HEK293T (cell line): ENCODE measurements around the gene MIOX.
"Not testable (repeated sequence)": the region's sequence is repeated elsewhere in the genome, so short reads cannot be mapped to it uniquely, and the experiment has no call there.

Experiments used
- CTCF ChIA-PET: fragments of 350-600 bp; formaldehyde crosslinking; extraction: SDS; loops from one replicate; lab custom pipeline; 2021; ENCODE audit warnings: antibody characterized with exemption, inconsistent platforms; lab: Yijun Ruan, JAX
- POLR2A ChIA-PET: fragments of 350-600 bp; formaldehyde crosslinking; extraction: SDS; loops from one replicate; lab custom pipeline; 2020; ENCODE audit warnings: antibody characterized with exemption, inconsistent platforms; lab: Yijun Ruan, JAX
- DNase-seq: peaks from one replicate; pipeline ENCODE4 v3.0.0; 2012; ENCODE audit warnings: mixed read lengths; ENCODE audit errors: extremely low spot score
- ARNT ChIP-seq: fragments of 450-650 bp; IDR thresholded peaks from 2 replicates; pipeline ENCODE4 v1.6.1; 2017; ENCODE audit warnings: mild to moderate bottlenecking
- BHLHE40 ChIP-seq: fragments of 450-650 bp; IDR thresholded peaks from 2 replicates; pipeline ENCODE4 v1.6.1; 2016; ENCODE audit warnings: mild to moderate bottlenecking, moderate library complexity, borderline replicate concordance
- CTBP1 ChIP-seq: fragments of 450-650 bp; IDR thresholded peaks from 2 replicates; pipeline ENCODE4 v1.6.1; 2016; ENCODE audit warnings: borderline replicate concordance
- ELF4 ChIP-seq: fragments of 450-650 bp; IDR thresholded peaks from 2 replicates; pipeline ENCODE4 v1.6.1; 2017; ENCODE audit warnings: antibody characterized with exemption
- FOXA1 ChIP-seq: fragments of 450-650 bp; IDR thresholded peaks from 2 replicates; pipeline ENCODE4 v1.6.1; 2016; ENCODE audit warnings: mild to moderate bottlenecking
- FOXK2 ChIP-seq: fragments of 450-650 bp; IDR thresholded peaks from 2 replicates; pipeline ENCODE4 v1.6.1; 2016; ENCODE audit warnings: mild to moderate bottlenecking
- FOXM1 ChIP-seq: fragments of 450-650 bp; IDR thresholded peaks from 2 replicates; pipeline ENCODE4 v1.6.1; 2017; ENCODE audit warnings: mild to moderate bottlenecking, borderline replicate concordance
- HDGF ChIP-seq: fragments of 450-650 bp; IDR thresholded peaks from 2 replicates; pipeline ENCODE4 v1.6.1; 2017; ENCODE audit warnings: antibody characterized with exemption, borderline replicate concordance
- L3MBTL2 ChIP-seq: fragments of 450-650 bp; conservative IDR thresholded peaks from 2 replicates; pipeline ENCODE4 v1.6.1; 2016; ENCODE audit warnings: mild to moderate bottlenecking
- LEF1 ChIP-seq: fragments of 450-650 bp; IDR thresholded peaks from 2 replicates; pipeline ENCODE4 v1.6.1; 2017; ENCODE audit warnings: mild to moderate bottlenecking, borderline replicate concordance
- NFRKB ChIP-seq: fragments of 450-650 bp; IDR thresholded peaks from 2 replicates; pipeline ENCODE4 v1.6.1; 2016; ENCODE audit warnings: mild to moderate bottlenecking, moderate library complexity
- SP1 ChIP-seq: fragments of 450-650 bp; IDR thresholded peaks from 2 replicates; pipeline ENCODE4 v1.6.1; 2017
- SUZ12 ChIP-seq: fragments of 450-650 bp; IDR thresholded peaks from 2 replicates; pipeline ENCODE4 v1.6.1; 2016; ENCODE audit warnings: mild to moderate bottlenecking
- TARDBP ChIP-seq: fragments of 450-650 bp; IDR thresholded peaks from 2 replicates; pipeline ENCODE4 v1.6.1; 2016
- ZNF384 ChIP-seq: fragments of 450-650 bp; IDR thresholded peaks from 2 replicates; pipeline ENCODE4 v1.6.1; 2016
- TF ChIP-seq, protein P1 (sequence below): fragments of 450-650 bp; IDR thresholded peaks from 2 replicates; pipeline ENCODE4 v1.6.1; 2016

The MIOX gene

DNA sequence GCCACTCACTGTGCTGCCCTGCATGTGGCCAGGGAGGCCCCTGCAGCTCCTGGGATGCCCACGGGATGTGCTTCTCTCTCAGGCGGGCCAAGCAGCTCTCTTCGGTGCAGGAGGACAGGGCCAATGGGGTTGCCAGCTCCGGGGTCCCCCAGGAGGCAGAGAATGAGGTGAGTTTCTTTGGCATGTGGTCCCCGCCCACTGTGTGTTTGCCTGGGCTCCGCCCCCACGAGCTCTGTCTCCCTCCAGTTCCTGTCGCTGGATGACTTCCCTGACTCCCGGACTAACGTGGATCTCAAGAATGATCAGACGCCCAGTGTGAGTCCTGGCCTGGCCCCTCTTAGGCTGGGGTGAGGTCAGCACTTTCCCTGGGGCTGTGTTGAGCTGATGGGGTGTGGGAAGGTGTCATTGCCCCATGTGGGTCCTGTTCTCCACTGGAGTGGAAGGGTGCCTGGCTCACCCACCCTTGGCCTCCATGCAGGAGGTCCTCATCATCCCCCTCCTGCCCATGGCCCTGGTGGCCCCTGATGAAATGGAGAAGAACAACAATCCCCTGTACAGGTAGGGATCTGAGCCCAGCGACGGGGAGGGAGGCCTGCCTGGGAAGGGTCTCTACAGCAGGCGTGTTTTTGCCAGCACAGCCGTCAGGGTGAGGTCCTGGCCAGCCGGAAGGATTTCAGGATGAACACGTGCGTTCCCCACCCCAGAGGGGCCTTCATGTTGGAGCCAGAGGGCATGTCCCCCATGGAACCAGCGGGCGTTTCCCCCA, 31.0 kb downstream of the MIOX start:
- ChIA-PET CTCF (no interaction called here), POLR2A (interaction anchor here (0.6 to 4.6 kb wide), 3 partner anchors 7 to 10 kb away, joined by 3 to 33 read pairs (median 7); partner anchors contain the start of genes LMF2, NCAPH2 and SCO2)
- DNase-seq: no peak
- TF ChIP-seq ELF4: no peak
- no peak for TF ChIP-seq FOXM1
- no peak for TF ChIP-seq SP1
- TF ChIP-seq HDGF: no peak
- no peak for TF ChIP-seq TARDBP
- TF ChIP-seq BHLHE40: no peak
- TF ChIP-seq FOXA1: no peak
- TF ChIP-seq ZNF384: no peak
- no peak for TF ChIP-seq NFRKB
- no peak for TF ChIP-seq SUZ12
- no peak for TF ChIP-seq L3MBTL2

- TF ChIP-seq ZNF384 (no peak), TARDBP (no peak), SUZ12 (no peak), L3MBTL2 (no peak), LEF1 (no peak), SP1 (no peak), ARNT (no peak), FOXA1 (no peak), HDGF (no peak), NFRKB (no peak), BHLHE40 (no peak), CTBP1 (no peak), FOXM1 (no peak), ELF4 (no peak), FOXK2 (no peak)
- TF ChIP-seq, protein P1, sequence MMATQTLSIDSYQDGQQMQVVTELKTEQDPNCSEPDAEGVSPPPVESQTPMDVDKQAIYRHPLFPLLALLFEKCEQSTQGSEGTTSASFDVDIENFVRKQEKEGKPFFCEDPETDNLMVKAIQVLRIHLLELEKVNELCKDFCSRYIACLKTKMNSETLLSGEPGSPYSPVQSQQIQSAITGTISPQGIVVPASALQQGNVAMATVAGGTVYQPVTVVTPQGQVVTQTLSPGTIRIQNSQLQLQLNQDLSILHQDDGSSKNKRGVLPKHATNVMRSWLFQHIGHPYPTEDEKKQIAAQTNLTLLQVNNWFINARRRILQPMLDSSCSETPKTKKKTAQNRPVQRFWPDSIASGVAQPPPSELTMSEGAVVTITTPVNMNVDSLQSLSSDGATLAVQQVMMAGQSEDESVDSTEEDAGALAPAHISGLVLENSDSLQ: no peak
- CTCF ChIA-PET: no interaction called here
- POLR2A ChIA-PET: interaction anchor here (1.0 to 1.7 kb wide), 3 partner anchors 9 to 56 kb away, joined by 3 to 8 read pairs (median 5); partner anchors contain the start of genes LMF2 and NCAPH2
- no peak for DNase-seq
Measured at GRCh38 chr22:50518606-50519005, 31.9 kb downstream of the MIOX start.

GRCh38 chr22:50519151-50519550, 32.5 kb downstream of the MIOX start:
- no peak for TF ChIP-seq ARNT
- no peak for TF ChIP-seq CTBP1
- TF ChIP-seq ELF4: no peak
- TF ChIP-seq, protein P1: no peak
- TF ChIP-seq FOXM1: no peak
- DNase-seq: no peak
- POLR2A ChIA-PET: interaction anchor here (1.0 to 1.7 kb wide), 3 partner anchors 10 to 56 kb away, joined by 3 to 8 read pairs (median 5); partner anchors contain the start of genes LMF2 and NCAPH2
- CTCF ChIA-PET: no interaction called here

DNA sequence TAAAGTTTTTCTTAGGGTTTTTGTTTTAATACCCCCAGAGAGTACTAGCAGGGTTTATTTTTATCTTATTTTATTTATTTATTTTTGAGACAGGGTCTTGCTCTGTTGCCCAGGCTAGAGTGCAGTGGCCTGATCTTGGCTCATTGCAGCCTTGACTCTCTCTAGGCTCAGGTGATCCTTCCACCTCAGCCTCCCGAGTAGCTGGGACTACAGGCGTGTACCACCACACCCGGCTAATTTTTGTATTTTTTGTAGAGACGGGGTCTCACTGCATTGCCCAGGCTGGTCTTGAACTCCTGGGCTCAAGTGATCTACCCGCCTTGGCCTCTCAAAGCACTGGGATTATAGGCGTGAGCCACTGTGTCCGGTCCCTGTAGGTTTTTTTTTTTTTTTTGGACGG, 33.5 kb downstream of the MIOX start:
- DNase-seq, POLR2A ChIA-PET, CTCF ChIA-PET: not testable (repeated sequence)

DNA sequence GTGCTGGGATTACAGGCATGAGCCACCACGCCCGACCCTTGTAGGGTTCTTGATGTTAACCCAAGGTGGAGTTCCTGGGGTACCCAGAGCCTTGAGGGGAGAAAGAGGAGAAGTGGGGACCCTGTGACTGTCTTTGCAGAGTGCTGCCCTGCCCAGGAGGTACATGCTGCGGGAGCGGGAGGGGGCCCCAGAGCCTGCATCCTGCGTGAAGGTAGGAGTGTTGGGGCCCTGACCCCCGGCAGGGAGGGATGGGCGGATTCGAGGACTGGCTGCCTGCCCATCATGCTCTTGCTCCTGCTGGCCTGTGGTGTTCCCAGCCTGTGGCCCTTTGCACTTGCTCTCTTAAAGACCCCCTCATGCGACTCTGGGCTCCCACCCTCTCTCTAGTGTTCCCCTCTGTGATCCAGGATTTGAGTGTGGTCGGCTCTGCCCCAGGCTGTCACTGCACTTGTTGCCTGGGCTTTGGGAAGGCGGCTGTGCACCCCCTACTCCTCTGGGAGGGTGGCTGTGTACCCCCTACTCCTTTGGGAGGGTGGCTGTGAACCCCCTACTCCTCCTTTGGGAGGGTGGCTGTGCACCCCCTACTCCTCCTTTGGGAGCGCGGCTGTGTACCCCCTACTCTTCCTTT, 34.3 kb downstream of the MIOX start:
- ChIA-PET POLR2A (interaction anchor here (7.1 kb wide), 1 partner anchor 12 kb away, joined by 193 read pairs; the partner anchor contains the start of genes LMF2 and NCAPH2), CTCF (no interaction called here)
- TF ChIP-seq NFRKB: no peak
- TF ChIP-seq, protein P1: no peak
- no peak for TF ChIP-seq ZNF384
- no peak for TF ChIP-seq SP1
- no peak for TF ChIP-seq SUZ12
- TF ChIP-seq LEF1: no peak
- no peak for TF ChIP-seq CTBP1
- DNase-seq: no peak

DNA sequence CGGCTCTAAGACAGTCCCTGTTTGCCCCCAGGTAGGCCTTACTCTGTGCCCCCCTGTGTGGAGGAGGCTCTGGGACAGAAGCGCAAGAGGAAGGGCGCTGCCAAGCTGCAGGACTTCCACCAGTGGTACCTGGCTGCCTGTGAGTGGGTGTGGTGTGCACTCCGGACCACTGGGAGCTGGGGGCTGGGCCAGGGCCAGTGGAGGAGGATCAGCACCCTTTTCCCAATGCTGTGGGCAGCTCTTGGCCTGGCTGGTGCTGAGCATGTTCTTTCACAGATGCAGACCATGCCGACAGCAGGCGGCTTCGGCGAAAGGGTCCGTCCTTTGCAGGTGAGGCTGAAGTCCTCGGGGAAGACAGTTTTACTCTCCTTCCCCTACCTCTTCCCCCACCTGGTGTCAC, 35.1 kb downstream of the MIOX start:
- CTCF ChIA-PET: no interaction called here
- POLR2A ChIA-PET: interaction anchor here (7.1 kb wide), 1 partner anchor 12 kb away, joined by 193 read pairs; the partner anchor contains the start of genes LMF2 and NCAPH2
- DNase-seq: no peak
- no peak for TF ChIP-seq HDGF
- no peak for TF ChIP-seq FOXA1
- no peak for TF ChIP-seq CTBP1
- no peak for TF ChIP-seq L3MBTL2
- no peak for TF ChIP-seq SUZ12
- no peak for TF ChIP-seq SP1
- no peak for TF ChIP-seq ARNT
- no peak for TF ChIP-seq ZNF384
- no peak for TF ChIP-seq LEF1
- no peak for TF ChIP-seq BHLHE40
- no peak for TF ChIP-seq NFRKB
- TF ChIP-seq ELF4: no peak
- no peak for TF ChIP-seq FOXM1
- TF ChIP-seq, protein P1: no peak
- TF ChIP-seq FOXK2: no peak
- TF ChIP-seq TARDBP: no peak
